GM12875 (cell line): ENCODE results near the gene TRIP13.

ENCODE experiments used
- H3K4me3 ChIP-seq: one replicate; pipeline ENCODE4 v1.5.1; 2011; ENCODE audit warnings: low read depth, low read length, control low read depth
- CTCF ChIP-seq: IDR thresholded peaks from 2 replicates; pipeline ENCODE4 v1.5.1; 2011; ENCODE audit warnings: low read depth, mild to moderate bottlenecking, control low read depth, inconsistent platforms, low read length, moderate library complexity, borderline replicate concordance; ENCODE audit not compliant: insufficient read depth

TRIP13 gene

DNA sequence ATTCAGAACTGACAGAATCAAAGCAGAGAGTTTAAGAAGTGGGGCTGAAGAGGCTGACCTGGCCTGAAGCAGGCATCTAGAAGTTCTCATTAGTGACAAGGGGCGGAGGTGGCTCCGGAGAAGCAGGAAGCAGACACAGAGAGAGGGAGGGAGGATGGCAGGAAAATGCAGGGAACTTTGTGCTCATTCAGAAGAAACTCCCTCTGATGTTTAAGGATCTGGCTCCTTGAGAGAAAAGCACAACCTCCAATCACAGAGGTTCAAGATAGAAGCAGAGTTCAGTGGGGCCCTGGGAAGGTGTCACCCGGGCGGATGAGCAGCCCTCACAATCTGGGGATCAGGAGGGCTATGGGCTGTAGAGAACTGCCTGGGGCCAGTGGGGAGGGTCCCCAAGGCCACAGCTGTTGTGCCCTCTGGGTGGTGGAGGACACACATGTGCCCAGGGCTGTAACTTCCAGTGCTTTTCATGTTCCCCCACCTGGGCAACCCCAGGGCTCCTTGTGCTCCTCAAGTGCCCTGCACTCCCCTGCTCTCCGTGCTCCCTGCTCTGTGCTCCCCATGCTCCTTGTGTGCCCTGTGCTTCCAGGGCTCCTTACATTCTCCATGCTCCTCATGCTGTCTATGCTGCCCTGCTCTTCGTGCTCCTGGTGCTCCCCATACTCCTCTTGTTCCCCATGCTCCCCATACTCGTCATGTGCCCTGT is 51.4 kb downstream of the TRIP13 start:
- no peak overlapping the region for H3K4me3 ChIP-seq
- TF ChIP-seq CTCF, result no peak

GRCh38 chr5:944621-944927 is 51.9 kb downstream of the TRIP13 start:
- no peak overlapping the region for H3K4me3 ChIP-seq
- no peak for TF ChIP-seq CTCF

GRCh38 chr5:944992-945685 is 52.5 kb downstream of the TRIP13 start:
- TF ChIP-seq CTCF, result no peak
- H3K4me3 ChIP-seq, result no peak overlapping the region

DNA sequence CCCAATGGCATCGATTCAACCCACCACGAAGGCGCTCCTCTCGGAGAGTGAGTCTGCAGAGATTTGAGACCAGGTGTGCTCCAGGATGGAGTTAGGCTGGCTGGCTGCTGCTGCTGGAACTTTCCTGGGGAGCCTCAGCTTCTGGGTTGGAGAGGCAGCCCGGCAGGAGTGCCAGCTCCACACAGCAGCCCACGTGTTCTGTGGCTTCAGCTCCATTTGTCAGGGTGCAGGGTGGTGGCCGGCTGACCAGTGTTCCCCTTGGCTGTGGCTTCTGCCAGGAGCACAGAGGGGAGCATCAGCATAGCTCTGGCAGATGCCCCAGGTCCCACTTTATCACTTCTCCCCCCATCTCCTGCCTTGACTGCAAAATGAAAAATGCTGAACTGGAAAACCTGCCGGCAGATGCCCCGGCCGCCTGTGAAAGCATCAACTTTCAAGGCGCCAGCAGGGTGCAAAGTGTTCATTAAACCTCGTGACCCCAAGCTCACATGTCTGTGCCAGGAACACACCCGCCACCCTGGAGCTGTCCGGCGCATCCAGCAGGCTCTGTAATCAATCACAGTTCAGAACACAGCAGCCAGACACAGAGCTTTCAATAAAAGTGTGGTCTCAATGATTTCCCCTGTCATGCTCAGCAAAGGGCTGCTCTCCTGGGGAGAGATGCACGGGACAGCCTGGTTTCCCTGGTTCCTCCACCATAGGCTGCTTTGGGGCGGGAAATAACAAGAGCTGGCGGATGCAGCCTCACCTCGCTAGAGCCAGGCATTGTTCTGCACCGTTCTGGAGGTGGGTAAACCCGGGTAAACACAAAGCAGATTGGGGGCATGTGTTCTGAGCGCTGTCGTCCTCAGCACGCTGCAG is 53.2 kb downstream of the TRIP13 start:
- no peak for TF ChIP-seq CTCF

DNA sequence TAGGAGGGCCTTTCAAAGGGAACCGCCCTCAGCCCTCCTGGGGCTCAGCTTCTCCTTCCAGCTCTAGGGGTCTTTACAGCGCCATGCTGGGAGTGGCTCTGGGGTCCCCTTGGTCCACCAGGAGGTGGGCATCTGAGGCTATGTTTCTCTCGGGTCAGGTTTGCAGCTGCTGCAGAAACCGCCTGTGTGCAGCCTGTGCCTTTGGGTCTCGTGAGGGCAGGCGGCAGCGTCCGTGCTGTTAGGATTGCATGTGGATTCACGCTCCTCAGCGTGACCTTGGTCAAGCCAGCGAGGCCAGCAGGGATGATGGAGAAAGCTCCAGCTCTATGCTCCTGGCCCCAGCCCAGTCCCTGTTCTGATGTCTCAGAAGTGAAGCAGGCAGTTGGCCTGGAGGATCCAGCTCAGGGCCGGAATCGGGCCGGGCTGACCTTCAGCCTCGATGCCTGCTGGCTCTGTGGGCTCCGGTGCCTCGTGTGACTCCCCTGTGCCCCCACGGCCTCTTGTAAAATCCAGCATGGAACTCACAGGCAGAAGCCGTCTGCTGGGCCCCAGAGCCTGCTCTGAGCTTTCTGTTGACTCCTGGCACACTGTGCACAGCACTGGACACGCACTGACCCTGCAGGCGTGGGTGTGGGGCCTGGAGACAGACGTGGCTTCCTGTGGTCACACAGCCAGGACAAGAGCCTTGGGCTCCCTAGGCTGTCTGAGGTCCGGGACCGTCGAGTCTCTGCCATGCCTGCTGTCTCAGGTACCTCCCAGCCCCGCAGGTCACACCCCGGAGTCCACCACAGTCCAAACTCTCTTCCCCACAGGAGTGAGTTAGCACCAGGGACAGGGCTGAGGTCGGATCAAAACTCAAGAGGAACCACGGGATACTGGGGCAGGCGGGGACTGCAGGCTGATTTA is 54.3 kb downstream of the TRIP13 start:
- H3K4me3 ChIP-seq, result no peak overlapping the region
- no peak for TF ChIP-seq CTCF

More for the DNA sequence above, 53.2 kb downstream of the TRIP13 start:
- no peak overlapping the region for H3K4me3 ChIP-seq

DNA sequence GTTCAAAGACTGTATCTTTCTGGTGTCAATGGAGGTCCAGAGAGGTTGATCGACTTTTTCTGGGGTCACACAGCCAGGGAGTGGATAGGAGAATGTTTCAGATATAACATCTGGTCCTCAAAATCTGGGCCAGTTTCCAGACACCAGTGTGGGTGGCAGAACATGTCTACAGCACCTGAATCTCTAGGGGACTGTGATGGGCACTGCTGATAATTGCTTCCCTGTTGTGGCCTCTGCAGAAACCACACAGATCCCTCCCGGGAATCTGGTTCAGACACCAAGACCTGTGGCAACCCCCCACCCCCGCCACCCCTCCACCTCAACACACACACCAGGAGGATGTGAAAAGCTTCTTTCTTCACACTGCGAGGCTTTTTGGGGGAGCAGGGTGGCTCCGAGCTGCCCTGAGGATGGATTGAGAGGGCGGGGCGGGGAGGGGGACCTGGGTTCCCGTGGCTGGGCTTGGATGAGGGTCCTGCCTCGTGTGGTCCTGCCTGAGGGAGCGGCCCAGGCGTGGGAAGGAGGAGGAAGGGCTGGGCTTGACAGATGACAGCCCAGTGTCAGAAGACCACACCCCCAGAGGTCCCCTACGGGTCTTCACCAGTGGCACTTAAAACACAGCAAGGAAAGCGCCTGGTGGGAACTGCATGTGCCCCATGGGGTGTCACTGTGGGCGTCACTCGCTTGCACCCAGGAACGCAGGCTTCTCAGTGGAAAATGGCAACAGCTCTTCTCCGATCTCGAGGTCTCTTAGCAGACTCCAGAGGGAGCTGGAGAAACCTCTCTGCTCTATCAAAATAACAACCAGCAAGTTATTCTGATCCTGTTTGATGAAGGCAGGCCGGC is 55.2 kb downstream of the TRIP13 start:
- H3K4me3 ChIP-seq, result no peak overlapping the region
- TF ChIP-seq CTCF, result no peak
